Spleen (tissue), 11 donors: ENCODE results near the gene SHC3. TPM values are rescaled to one million over a fixed set of nuclear protein-coding genes. Genes with fewer than 3 reads are reported as not detected.

Source experiments
- DNase-seq: peaks from one replicate; pipeline ENCODE4 v3.0.0-alpha.2; 2020
- H3K27ac ChIP-seq, 8 donors: fragments of 200-600 bp; sonication (generic) in 7 of 8; 1 replicate in 4 of 8; 2 replicates in 4 of 8; pipeline versions ENCODE4 v1.5.0 to v1.8.0; 2016 to 2021; ENCODE audit warnings: inconsistent platforms in 4 of 8, mild to moderate bottlenecking in 4 of 8, moderate library complexity in 1 of 8
- H3K27me3 ChIP-seq, 7 donors: fragments of 200-600 bp; sonication (generic) in 6 of 7; replicated peaks in 1 of 7; 1 replicate in 4 of 7; 2 replicates in 3 of 7; pipeline versions ENCODE4 v1.5.0 to v1.8.0; 2016 to 2021; ENCODE audit warnings: inconsistent platforms in 3 of 7, mild to moderate bottlenecking in 1 of 7
- H3K36me3 ChIP-seq, 6 donors: fragments of 200-600 bp; sonication (generic) in 5 of 6; 1 replicate in 4 of 6; 2 replicates in 2 of 6; pipeline versions ENCODE4 v1.5.0 to v1.8.0; 2016 to 2021; ENCODE audit warnings: inconsistent platforms in 2 of 6
- H3K4me1 ChIP-seq, 6 donors: fragments of 200-600 bp; sonication (generic) in 5 of 6; 1 replicate in 3 of 6; 2 replicates in 3 of 6; pipeline versions ENCODE4 v1.5.0 to v1.8.0; 2016 to 2021; ENCODE audit warnings: inconsistent platforms in 3 of 6
- H3K4me3 ChIP-seq, 8 donors: fragments of 200-600 bp; sonication (generic) in 7 of 8; 1 replicate in 4 of 8; 2 replicates in 4 of 8; pipeline versions ENCODE4 v1.5.0 to v1.8.0; 2016 to 2021; ENCODE audit warnings: inconsistent platforms in 4 of 8, mild to moderate bottlenecking in 4 of 8, moderate library complexity in 2 of 8
- H3K9me3 ChIP-seq, 8 donors: fragments of 200-600 bp; sonication (generic) in 7 of 8; 1 replicate in 4 of 8; 2 replicates in 4 of 8; pipeline versions ENCODE4 v1.5.0 to v1.8.0; 2016 to 2021; ENCODE audit warnings: inconsistent platforms in 4 of 8
- CTCF ChIP-seq, 11 experiments: fragments of 200-600 bp in 7 of 11; fragments of 450-650 bp in 4 of 11; sonication (generic) in 4 of 11; IDR thresholded peaks in 8 of 11; conservative IDR thresholded peaks in 3 of 11; 1 replicate in 7 of 11; 2 replicates in 4 of 11; pipeline versions ENCODE4 v1.4.0 to v1.8.0; 2016 to 2021; ENCODE audit warnings: antibody characterized with exemption in 11 of 11, inconsistent platforms in 4 of 11, mild to moderate bottlenecking in 1 of 11
- POLR2A ChIP-seq, 3 donors: fragments of 450-650 bp; IDR thresholded peaks; one replicate each; pipeline ENCODE4 v1.5.1; 2017; ENCODE audit warnings: antibody characterized with exemption in 3 of 3, mild to moderate bottlenecking in 1 of 3
- POLR2AphosphoS5 ChIP-seq, 3 donors: sonication (generic); formaldehyde crosslinking; IDR thresholded peaks; one replicate each; pipeline ENCODE4 v1.5.1; 2017; ENCODE audit warnings: antibody characterized with exemption in 3 of 3
- WGBS, 5 donors: extraction: QIAGEN DNeasy Blood & Tissue Kit in 3 of 5; methylation state at CpG; one replicate each; pipeline versions ENCODE4 v1.1.5 to v1.1.7; 2013 to 2018; 5-methylcytosine and 5-hydroxymethylcytosine counted together
- intact Hi-C: fragments of 100-400 bp; cut with DNase I; formaldehyde crosslinking; loops from one replicate; pipeline ENCODE4 v1.15.0; 2023; ENCODE audit warnings: low total_unique reads
- polyA plus RNA-seq, 3 donors: library from polyadenylated mRNA; stranded (reverse); fragments of 200-250 nt; gene quantifications; one replicate each; pipeline ENCODE4 v1.2.1, GENCODE V29; 2013
- total RNA-seq, 7 donors: library from RNA; depleted of rRNA in 3 of 7; stranded (reverse); fragments of >200 nt in 3 of 7; fragmentation: NEBNext Ultra II Directional in 4 of 7; extraction: Animal tissue kit (Norgen Biotek cat#: 25700) in 4 of 7; gene quantifications; one replicate each; pipeline versions ENCODE4 v1.1.0 to v1.2.1, GENCODE V29; 2016 to 2021
- donor health status: healthy with polysubstance abuse.
- donor health status: DM: no; HTN: no; CAD: no; lungs with moderate emphysema.
- donor health status: DM: no; HTN: no; CAD: no.
- donor health status: Bipolar disorder and iron deficiency.
- donor health status: healthy.
- donor health status: DM: no; HTN: no; CAD: no.
- donor health status: DM: yes; HTN: yes; CAD: no.

The SHC3 gene
- total and polyA plus RNA-seq, 10 donors: 0.03 to 0.70 (median 0.07) TPM; not detected in 1

DNA sequence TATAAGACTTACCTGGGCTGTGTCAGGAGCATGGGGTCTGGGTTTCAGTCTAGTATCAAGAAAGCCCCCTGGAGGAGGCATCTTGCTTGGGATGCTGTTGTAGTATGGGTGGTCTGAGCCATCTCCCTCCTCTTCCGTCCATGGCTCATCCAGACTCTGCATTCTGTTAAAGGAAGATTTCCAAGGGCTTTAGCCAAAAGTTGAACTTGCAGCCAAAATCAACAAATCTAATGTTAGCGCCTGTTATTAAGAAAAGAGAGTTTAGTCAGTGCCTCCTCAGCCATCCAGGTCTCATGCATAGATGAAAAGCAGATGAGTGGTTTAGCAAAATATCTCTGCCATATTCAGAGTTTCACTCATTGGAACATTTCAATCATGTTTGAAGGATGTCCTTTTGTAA is 131.8 kb downstream of the SHC3 start:
- Histone ChIP-seq H3K36me3 (no peaks in the 10 kb centered on the region), H3K4me3 (no peak overlapping the region), H3K4me1 (no peaks in the 10 kb centered on the region), H3K27me3 (no peaks in the 10 kb centered on the region), H3K9me3 (no peaks in the 10 kb centered on the region), H3K27ac (no peak overlapping the region)
- no peak for DNase-seq
- intact Hi-C loops: no loop called here
- TF ChIP-seq CTCF (IDR thresholded peaks at IDR 0.05 in 8 of 11, conservative IDR thresholded peaks at IDR 0.05 in 3 of 11) (no peak), POLR2A (IDR thresholded peaks at IDR 0.05) (no peak)
- WGBS, 5 donors: 83 to 91% (median 87%) methylated on average over 2 of the region's 2 CpGs

GRCh38 chr9:89044881-89045280 is 133.7 kb downstream of the SHC3 start:
- no peak for DNase-seq
- Histone ChIP-seq H3K36me3 (no peaks in the 10 kb centered on the region), H3K4me1 (no peaks in the 10 kb centered on the region), H3K27ac (no peak overlapping the region), H3K27me3 (no peaks in the 10 kb centered on the region), H3K4me3 (no peak overlapping the region), H3K9me3 (no peaks in the 10 kb centered on the region)
- intact Hi-C loops: no loop called here
- WGBS, 5 donors: 63 to 80% (median 78%) methylated on average over 4 of the region's 4 CpGs
- TF ChIP-seq CTCF (IDR thresholded peaks at IDR 0.05 in 8 of 11, conservative IDR thresholded peaks at IDR 0.05 in 3 of 11) (no peak), POLR2AphosphoS5 (IDR thresholded peaks at IDR 0.05) (no peak), POLR2A (IDR thresholded peaks at IDR 0.05) (no peak)

- Histone ChIP-seq H3K36me3 (no peaks in the 10 kb centered on the region), H3K4me3 (no peak overlapping the region), H3K27ac (no peak overlapping the region), H3K9me3 (no peaks in the 10 kb centered on the region), H3K4me1 (no peaks in the 10 kb centered on the region), H3K27me3 (no peaks in the 10 kb centered on the region)
- intact Hi-C loops: no loop called here
- TF ChIP-seq POLR2AphosphoS5 (IDR thresholded peaks at IDR 0.05) (no peak), CTCF (IDR thresholded peaks at IDR 0.05 in 8 of 11, conservative IDR thresholded peaks at IDR 0.05 in 3 of 11) (no peak), POLR2A (IDR thresholded peaks at IDR 0.05) (no peak)
- DNase-seq: no peak
- WGBS, 5 donors: 78 to 91% (median 87%) methylated on average over 2 of the region's 2 CpGs
Observed at GRCh38 chr9:89044104-89044503, 134.5 kb downstream of the SHC3 start.

GRCh38 chr9:89042984-89043383 is 135.6 kb downstream of the SHC3 start:
- Histone ChIP-seq H3K9me3 (no peaks in the 10 kb centered on the region), H3K36me3 (no peaks in the 10 kb centered on the region), H3K27ac (no peak overlapping the region), H3K27me3 (no peaks in the 10 kb centered on the region), H3K4me3 (no peak overlapping the region), H3K4me1 (no peaks in the 10 kb centered on the region)
- no peak for DNase-seq
- intact Hi-C loops: no loop called here
- TF ChIP-seq CTCF (IDR thresholded peaks at IDR 0.05 in 8 of 11, conservative IDR thresholded peaks at IDR 0.05 in 3 of 11) (no peak), POLR2A (IDR thresholded peaks at IDR 0.05) (no peak), POLR2AphosphoS5 (IDR thresholded peaks at IDR 0.05) (no peak)
- WGBS, 5 donors: 88 to 93% (median 90%) methylated on average over 9 of the region's 9 CpGs
